ENCODE data around the gene SSBP4. TPM values are rescaled to one million over a fixed set of nuclear protein-coding genes. Genes with fewer than 3 reads are reported as not detected.
A peak's percentile ranks its signal among the peaks of the same experiment; 100 is the strongest.

SSBP4 gene
- total RNA-seq, 1 donor from 2014 or later = 60.7 TPM

DNA sequence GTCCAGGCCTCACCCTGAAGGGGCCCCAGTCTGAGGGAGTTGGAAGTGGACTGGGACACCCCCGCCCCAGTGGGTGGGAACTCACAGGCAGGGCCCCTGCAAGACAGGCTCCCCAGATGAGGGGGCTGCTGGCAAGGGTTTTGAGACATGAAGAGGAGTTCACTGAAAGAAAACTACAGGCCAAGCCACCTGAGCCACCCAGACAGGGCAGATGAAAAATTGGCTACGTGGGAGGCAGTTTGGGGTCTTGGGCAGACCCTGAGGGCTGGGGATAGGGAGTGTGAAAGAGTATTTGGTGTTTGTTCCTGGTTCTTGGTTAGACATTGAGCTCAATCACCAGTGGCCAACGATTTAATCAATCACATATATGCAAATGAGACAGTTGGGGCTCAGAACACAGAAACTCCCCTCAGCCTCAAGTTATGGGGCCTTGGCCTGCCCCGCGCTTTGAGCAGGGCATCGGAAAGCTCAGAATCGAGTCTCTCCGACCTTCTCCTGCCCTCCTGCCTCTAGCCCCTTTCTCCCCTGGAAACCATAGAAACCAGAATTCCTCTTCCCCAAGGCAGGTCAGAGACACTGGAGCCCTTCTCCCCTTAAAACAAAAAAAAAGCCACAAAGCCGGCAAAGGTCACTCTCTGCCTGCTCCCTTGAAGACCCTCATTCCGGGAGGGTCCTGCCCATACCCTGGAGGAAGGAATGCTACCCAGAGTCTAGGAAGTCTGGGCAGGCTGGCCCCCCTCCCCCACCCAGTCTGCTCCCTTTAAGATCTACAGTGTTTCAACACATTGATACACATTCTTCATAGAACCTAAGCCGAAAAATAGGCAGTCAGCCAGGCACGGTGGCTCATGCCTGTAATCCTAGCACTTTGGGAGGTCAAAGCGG lies 20.1 kb downstream of the SSBP4 start:
- peaks cover 24% of the 10 kb centered on the region for H3K27me3 Mint-ChIP-seq (ENCODE audit: unreplicated experiment)
- peaks cover 7% of the 10 kb centered on the region for H3K36me3 Mint-ChIP-seq (ENCODE audit: low read depth, unreplicated experiment)
- DNase-seq (ENCODE audit: low spot score) = no peak
- H3K4me3 Mint-ChIP-seq (ENCODE audit: unreplicated experiment) = peak overlapping the region; percentile 31
- no peaks in the 10 kb centered on the region for H3K9me3 Mint-ChIP-seq (ENCODE audit: unreplicated experiment)
- TF ChIP-seq, protein P1, sequence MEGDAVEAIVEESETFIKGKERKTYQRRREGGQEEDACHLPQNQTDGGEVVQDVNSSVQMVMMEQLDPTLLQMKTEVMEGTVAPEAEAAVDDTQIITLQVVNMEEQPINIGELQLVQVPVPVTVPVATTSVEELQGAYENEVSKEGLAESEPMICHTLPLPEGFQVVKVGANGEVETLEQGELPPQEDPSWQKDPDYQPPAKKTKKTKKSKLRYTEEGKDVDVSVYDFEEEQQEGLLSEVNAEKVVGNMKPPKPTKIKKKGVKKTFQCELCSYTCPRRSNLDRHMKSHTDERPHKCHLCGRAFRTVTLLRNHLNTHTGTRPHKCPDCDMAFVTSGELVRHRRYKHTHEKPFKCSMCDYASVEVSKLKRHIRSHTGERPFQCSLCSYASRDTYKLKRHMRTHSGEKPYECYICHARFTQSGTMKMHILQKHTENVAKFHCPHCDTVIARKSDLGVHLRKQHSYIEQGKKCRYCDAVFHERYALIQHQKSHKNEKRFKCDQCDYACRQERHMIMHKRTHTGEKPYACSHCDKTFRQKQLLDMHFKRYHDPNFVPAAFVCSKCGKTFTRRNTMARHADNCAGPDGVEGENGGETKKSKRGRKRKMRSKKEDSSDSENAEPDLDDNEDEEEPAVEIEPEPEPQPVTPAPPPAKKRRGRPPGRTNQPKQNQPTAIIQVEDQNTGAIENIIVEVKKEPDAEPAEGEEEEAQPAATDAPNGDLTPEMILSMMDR (IDR thresholded peaks at IDR 0.05; ENCODE audit: unreplicated experiment) = no peak
- H3K4me1 Mint-ChIP-seq (ENCODE audit: unreplicated experiment) = peaks cover 15% of the 10 kb centered on the region
- peak overlapping the region; percentile 45 for H3K27ac Mint-ChIP-seq (ENCODE audit: unreplicated experiment)

DNA sequence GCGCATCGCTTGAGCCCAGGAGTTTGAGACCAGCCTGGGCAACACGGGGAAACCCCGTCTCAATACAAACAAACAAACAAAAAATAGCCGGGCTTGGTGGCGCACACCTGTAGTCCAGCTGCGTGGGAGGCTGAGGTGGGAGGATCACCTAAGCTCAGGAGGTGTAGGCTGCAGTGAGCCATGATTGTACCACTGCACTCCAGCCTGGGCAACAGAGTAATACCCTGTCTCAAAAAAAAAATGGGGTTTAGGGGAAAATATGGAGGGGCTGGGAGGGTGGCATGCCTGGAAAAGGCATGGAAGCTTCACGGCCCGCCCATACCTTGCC lies 20.7 kb downstream of the SSBP4 start:
- peaks cover 15% of the 10 kb centered on the region for H3K4me1 Mint-ChIP-seq (ENCODE audit: unreplicated experiment)
- peak overlapping the region; percentile 26 for H3K27ac Mint-ChIP-seq (ENCODE audit: unreplicated experiment)
- H3K27me3 Mint-ChIP-seq (ENCODE audit: unreplicated experiment) = peaks cover 18% of the 10 kb centered on the region
- H3K9me3 Mint-ChIP-seq (ENCODE audit: unreplicated experiment) = no peaks in the 10 kb centered on the region
- H3K4me3 Mint-ChIP-seq (ENCODE audit: unreplicated experiment) = no peak overlapping the region
- TF ChIP-seq, protein P1 (IDR thresholded peaks at IDR 0.05; ENCODE audit: unreplicated experiment) = no peak
- peaks cover 7% of the 10 kb centered on the region for H3K36me3 Mint-ChIP-seq (ENCODE audit: low read depth, unreplicated experiment)
- no peak for DNase-seq (ENCODE audit: low spot score)

DNA sequence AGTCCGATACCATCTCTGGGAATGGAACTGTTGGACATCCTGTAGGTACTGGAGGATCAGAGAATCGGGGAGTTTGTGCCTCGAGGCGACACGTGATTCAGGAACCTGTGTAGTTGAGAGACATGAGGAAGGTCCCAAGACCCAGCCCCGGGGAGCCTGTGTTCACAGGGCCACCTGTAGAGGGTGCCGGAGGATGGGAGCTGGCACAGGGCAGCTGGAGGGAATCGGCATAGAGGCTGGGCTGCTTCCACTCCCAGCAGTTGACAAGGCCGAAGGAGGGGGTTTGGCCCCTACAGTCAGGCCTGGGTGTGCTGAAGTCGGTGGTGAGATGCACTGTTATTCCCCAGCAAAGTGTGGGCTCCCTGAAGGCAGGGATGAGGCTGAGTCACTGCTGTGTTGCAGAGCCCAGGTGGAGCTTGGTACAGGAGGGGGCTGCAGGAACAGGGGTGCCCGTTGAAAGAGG lies 21.2 kb downstream of the SSBP4 start:
- Mint-ChIP-seq H3K4me3 (ENCODE audit: unreplicated experiment) (no peak overlapping the region), H3K27ac (ENCODE audit: unreplicated experiment) (no peak overlapping the region), H3K27me3 (ENCODE audit: unreplicated experiment) (peaks cover 17% of the 10 kb centered on the region), H3K36me3 (ENCODE audit: low read depth, unreplicated experiment) (peaks cover 7% of the 10 kb centered on the region), H3K9me3 (ENCODE audit: unreplicated experiment) (no peaks in the 10 kb centered on the region), H3K4me1 (ENCODE audit: unreplicated experiment) (peaks cover 15% of the 10 kb centered on the region)
- no peak for DNase-seq (ENCODE audit: low spot score)
- TF ChIP-seq, protein P1 (IDR thresholded peaks at IDR 0.05; ENCODE audit: unreplicated experiment) = no peak

DNA sequence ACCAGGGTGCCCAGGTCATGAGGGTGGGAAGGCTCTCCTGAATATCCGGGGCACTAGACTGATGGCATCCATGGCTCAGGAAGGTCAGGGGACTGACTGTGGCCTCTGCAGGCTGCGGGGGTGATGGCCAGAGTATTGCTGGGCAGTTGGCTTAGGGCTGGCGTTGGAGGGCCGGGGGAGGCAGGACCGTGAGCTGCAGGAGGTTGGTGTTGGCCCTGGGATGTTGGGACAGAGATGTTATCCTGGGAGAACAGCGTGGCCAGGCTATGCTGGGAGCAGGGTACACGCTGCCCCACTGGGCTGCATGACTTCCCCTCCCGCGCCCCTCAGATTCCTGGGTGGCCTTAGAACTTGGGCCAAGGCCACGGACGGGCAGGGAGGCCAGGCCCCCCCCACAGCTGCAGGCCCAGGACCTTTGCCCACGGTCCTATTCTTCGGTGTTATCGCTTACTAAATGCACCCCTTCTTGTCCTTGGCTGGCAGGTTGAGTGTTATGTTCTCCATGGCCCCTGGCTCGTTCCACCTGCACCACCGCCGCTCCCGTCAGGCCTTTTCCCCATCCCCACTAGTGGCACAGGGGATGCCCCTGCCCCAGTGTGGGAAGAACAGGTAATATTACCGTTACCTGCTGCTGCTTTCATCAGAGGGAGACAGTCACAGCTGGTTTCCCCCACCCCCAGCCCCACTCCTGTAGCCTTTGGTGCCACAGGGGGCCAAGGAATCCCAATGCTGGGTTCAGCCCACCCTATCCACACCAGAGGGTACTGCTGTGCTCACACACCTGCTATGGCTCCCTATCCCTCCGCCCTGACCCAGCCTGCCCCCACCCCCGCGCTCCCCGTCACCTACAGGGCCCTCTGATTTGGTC lies 22.0 kb downstream of the SSBP4 start:
- peaks cover 14% of the 10 kb centered on the region for H3K27me3 Mint-ChIP-seq (ENCODE audit: unreplicated experiment)
- no peaks in the 10 kb centered on the region for H3K9me3 Mint-ChIP-seq (ENCODE audit: unreplicated experiment)
- no peak for DNase-seq (ENCODE audit: low spot score)
- TF ChIP-seq, protein P1 (IDR thresholded peaks at IDR 0.05; ENCODE audit: unreplicated experiment) = no peak
- H3K36me3 Mint-ChIP-seq (ENCODE audit: low read depth, unreplicated experiment) = peaks cover 7% of the 10 kb centered on the region
- H3K27ac Mint-ChIP-seq (ENCODE audit: unreplicated experiment) = no peak overlapping the region
- H3K4me3 Mint-ChIP-seq (ENCODE audit: unreplicated experiment) = no peak overlapping the region
- peaks cover 15% of the 10 kb centered on the region for H3K4me1 Mint-ChIP-seq (ENCODE audit: unreplicated experiment)
